Adipocyte (in vitro differentiated cells): Measurements from ENCODE around the gene FGR.
"Not testable (repeated sequence)": the region's sequence is repeated elsewhere in the genome, so short reads cannot be mapped to it uniquely, and the experiment has no call there.

Source experiments
- DNase-seq: peaks from one replicate; pipeline ENCODE4 v3.0.0-alpha.2; 2015; ENCODE audit warnings: low read depth
- H3K27me3 ChIP-seq: replicated peaks from 2 replicates; pipeline ENCODE4 v1.7.0; 2013; ENCODE audit warnings: mild to moderate bottlenecking, low read length, moderate library complexity; ENCODE audit not compliant: control insufficient read depth, insufficient read depth
- H3K36me3 ChIP-seq: 2 replicates; pipeline ENCODE4 v1.7.0; 2013; ENCODE audit warnings: low read length, mild to moderate bottlenecking, moderate library complexity; ENCODE audit not compliant: control insufficient read depth, insufficient read depth, severe bottlenecking
- H3K4me1 ChIP-seq: 2 replicates; pipeline ENCODE4 v1.7.0; 2013; ENCODE audit warnings: mild to moderate bottlenecking, low read length, moderate library complexity; ENCODE audit not compliant: control insufficient read depth, insufficient read depth
- H3K4me3 ChIP-seq: 2 replicates; pipeline ENCODE4 v1.7.0; 2013; ENCODE audit warnings: mild to moderate bottlenecking, low read length, moderate library complexity
- H3K9ac ChIP-seq: 2 replicates; pipeline ENCODE4 v1.7.0; 2013; ENCODE audit warnings: mild to moderate bottlenecking, low read length, moderate library complexity
- H3K9me3 ChIP-seq: 2 replicates; pipeline ENCODE4 v1.7.0; 2013; ENCODE audit warnings: mild to moderate bottlenecking, low read length, moderate library complexity; ENCODE audit not compliant: control insufficient read depth

The FGR gene

DNA sequence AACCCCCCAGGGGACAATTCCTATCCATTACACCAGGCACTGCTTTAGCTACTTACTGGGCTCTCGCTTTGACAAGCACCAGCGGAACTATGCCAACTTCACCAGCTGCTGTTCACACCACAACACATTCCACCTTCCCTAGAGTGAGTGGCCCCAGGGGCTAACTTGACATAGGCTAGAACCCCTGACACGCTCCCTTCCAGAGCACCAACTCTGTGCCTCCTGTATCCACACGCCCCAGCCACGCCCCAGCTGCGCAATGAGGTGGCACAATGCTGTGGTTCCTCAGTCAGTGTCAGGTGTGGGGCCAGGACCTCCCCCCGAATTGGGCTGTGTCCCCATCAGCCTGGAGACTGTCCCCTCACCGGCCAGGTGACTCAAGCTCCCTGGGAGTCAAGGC lies 11.7 kb upstream of the FGR start:
- H3K9me3 ChIP-seq = no peaks in the 10 kb centered on the region
- no peak overlapping the region for H3K4me3 ChIP-seq
- peaks cover 3% of the 10 kb centered on the region for H3K27me3 ChIP-seq
- H3K9ac ChIP-seq = no peak overlapping the region
- no peaks in the 10 kb centered on the region for H3K36me3 ChIP-seq
- peaks cover 18% of the 10 kb centered on the region for H3K4me1 ChIP-seq
- DNase-seq = no peak

GRCh38 chr1:27645071-27645415 lies 10.1 kb upstream of the FGR start:
- no peaks in the 10 kb centered on the region for H3K9me3 ChIP-seq
- H3K36me3 ChIP-seq = no peaks in the 10 kb centered on the region
- H3K27me3 ChIP-seq = peaks cover 3% of the 10 kb centered on the region
- H3K4me3 ChIP-seq = no peak overlapping the region
- peaks cover 6% of the 10 kb centered on the region for H3K4me1 ChIP-seq
- no peak for DNase-seq
- no peak overlapping the region for H3K9ac ChIP-seq

DNA sequence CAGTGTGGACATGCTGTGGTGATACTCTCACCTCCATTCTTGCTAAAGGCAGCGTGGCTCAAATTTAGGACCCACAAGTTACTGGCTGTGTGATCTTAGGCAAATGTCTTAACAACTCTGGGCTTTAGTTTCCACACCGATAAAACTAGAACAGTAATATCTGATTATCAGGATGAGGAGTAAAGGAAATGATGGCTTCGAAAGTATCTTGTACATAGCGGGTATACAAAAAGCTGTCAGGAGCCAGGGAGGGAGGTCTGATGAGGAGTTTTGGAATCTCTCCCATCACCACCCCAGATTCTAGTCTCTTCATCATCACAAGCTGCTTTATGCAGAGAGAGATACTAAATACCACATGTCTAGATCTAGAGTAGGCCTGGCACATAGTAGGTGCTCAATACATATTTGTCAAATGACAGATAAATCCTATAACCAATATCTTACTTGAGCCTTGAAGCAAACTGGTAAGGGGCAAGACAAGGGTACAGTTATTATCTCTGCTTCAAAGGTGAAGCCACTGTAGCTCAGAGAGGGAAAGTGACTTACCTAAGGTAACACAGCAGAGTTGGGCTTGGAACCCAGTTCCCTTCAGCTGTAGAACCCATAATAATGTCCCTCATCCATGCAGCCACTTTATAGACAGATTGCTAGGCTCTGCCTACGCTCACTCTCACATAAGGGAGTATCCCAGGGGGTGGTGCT lies 9.5 kb upstream of the FGR start:
- DNase-seq = no peak

GRCh38 chr1:27643600-27644368 lies 8.8 kb upstream of the FGR start:
- Histone ChIP-seq H3K36me3 (no peaks in the 10 kb centered on the region), H3K4me3 (no peak overlapping the region), H3K27me3 (peaks cover 3% of the 10 kb centered on the region), H3K9ac (no peak overlapping the region), H3K9me3 (no peaks in the 10 kb centered on the region), H3K4me1 (peaks cover 3% of the 10 kb centered on the region)
- DNase-seq = peak; percentile 65

More for the DNA sequence above, 9.5 kb upstream of the FGR start:
- no peaks in the 10 kb centered on the region for H3K9me3 ChIP-seq
- peaks cover 3% of the 10 kb centered on the region for H3K27me3 ChIP-seq
- H3K36me3 ChIP-seq = no peaks in the 10 kb centered on the region
- H3K4me1 ChIP-seq = peaks cover 3% of the 10 kb centered on the region
- no peak overlapping the region for H3K9ac ChIP-seq
- no peak overlapping the region for H3K4me3 ChIP-seq

- not testable (repeated sequence) for H3K4me3 ChIP-seq, H3K4me1 ChIP-seq, H3K27me3 ChIP-seq, H3K9me3 ChIP-seq, DNase-seq, H3K36me3 ChIP-seq, H3K9ac ChIP-seq
Observed at GRCh38 chr1:27640514-27640913, 5.5 kb upstream of the FGR start.

- H3K36me3 ChIP-seq = no peaks in the 10 kb centered on the region
Observed at GRCh38 chr1:27638805-27639204, 3.8 kb upstream of the FGR start.

GRCh38 chr1:27638047-27638734 lies 3.2 kb upstream of the FGR start:
- Histone ChIP-seq H3K27me3 (peaks cover under 1% of the 10 kb centered on the region), H3K36me3 (no peaks in the 10 kb centered on the region), H3K9me3 (no peaks in the 10 kb centered on the region), H3K4me3 (no peak overlapping the region), H3K9ac (no peak overlapping the region), H3K4me1 (no peaks in the 10 kb centered on the region)
- no peak for DNase-seq

More at GRCh38 chr1:27638805-27639204, 3.8 kb upstream of the FGR start:
- Histone ChIP-seq H3K9ac (no peak overlapping the region), H3K27me3 (peaks cover 3% of the 10 kb centered on the region), H3K4me1 (no peaks in the 10 kb centered on the region), H3K9me3 (no peaks in the 10 kb centered on the region), H3K4me3 (no peak overlapping the region)
- no peak for DNase-seq

DNA sequence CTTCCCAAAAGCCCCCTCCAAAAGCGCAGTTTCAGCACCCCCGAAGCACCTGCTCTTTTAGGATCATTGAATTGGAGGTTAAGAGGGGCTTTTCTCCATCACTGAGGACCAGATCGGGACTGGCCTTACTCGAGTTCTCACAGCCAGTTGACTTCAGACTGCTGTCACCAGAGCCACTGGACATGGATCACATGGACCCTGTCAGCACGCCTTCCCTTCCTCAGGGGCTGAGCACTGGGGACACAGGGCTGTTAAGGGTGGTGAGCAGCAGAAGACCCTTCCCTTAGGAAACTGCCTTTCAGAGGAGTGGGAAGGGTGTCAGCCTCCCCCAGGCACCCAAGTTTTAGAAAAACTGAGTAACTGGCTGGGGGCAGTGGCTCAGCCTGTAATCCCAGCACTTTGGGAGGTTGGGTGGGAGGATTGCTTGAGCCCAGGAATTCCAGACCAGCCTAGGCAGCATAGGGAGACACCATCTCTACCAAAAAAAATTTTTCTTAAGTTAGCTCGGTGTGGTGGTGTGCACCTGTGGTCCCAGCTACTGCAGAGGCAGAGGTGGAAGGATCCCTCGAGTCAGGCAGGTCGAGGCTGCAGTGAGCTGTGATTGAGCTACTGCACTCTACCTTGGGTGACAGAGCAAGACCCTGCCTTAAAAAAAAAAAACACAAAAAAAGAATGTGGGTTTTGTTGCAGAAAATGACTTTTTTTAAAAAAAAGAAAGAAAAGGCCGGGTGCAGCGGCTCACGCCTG lies 584 bp upstream of the FGR start:
- no peak overlapping the region for H3K9ac ChIP-seq
- no peak for DNase-seq
- no peaks in the 10 kb centered on the region for H3K36me3 ChIP-seq
- no peaks in the 10 kb centered on the region for H3K27me3 ChIP-seq
- H3K9me3 ChIP-seq = no peaks in the 10 kb centered on the region
- no peak overlapping the region for H3K4me3 ChIP-seq
- H3K4me1 ChIP-seq = peaks cover 9% of the 10 kb centered on the region

- H3K9ac ChIP-seq = peak overlapping the region; percentile 80
- H3K9me3 ChIP-seq = no peaks in the 10 kb centered on the region
- peak overlapping the region; percentile 71 for H3K4me3 ChIP-seq
- no peaks in the 10 kb centered on the region for H3K27me3 ChIP-seq
- H3K36me3 ChIP-seq = no peaks in the 10 kb centered on the region
- H3K4me1 ChIP-seq = peaks cover 17% of the 10 kb centered on the region
- DNase-seq = peak; percentile 66
Observed at GRCh38 chr1:27634177-27634984, 604 bp downstream of the FGR start.

- H3K9me3 ChIP-seq = no peaks in the 10 kb centered on the region
- H3K9ac ChIP-seq = peak overlapping the region; percentile 80
- H3K4me1 ChIP-seq = peaks cover 24% of the 10 kb centered on the region
- no peaks in the 10 kb centered on the region for H3K36me3 ChIP-seq
- peak overlapping the region; percentile 71 for H3K4me3 ChIP-seq
- H3K27me3 ChIP-seq = no peaks in the 10 kb centered on the region
- DNase-seq = no peak
Observed at GRCh38 chr1:27633640-27634176, 1.3 kb downstream of the FGR start.
